Common myeloid progenitor, CD34-positive (primary cell): ENCODE measurements around the gene EMC1.
"Not testable (repeated sequence)": the region's sequence is repeated elsewhere in the genome, so short reads cannot be mapped to it uniquely, and the experiment has no call there.

Experiments used
- CTCF ChIA-PET: fragments of 350-600 bp; sonication (Branson Sonifier 250); formaldehyde crosslinking; loops from one replicate; lab custom pipeline; 2021; ENCODE audit warnings: antibody characterized with exemption; lab: Charles Lee
- POLR2A ChIA-PET: fragments of 350-600 bp; sonication (Branson Sonifier 250); formaldehyde crosslinking; loops from one replicate; lab custom pipeline; 2021; ENCODE audit warnings: antibody characterized with exemption; lab: Charles Lee
- DNase-seq, 3 donors: peaks; one replicate each; pipeline versions ENCODE4 v3.0.0 to v3.0.0-alpha.2; 2013
- H3K27ac ChIP-seq, 2 experiments: 1 replicate in 1 of 2; 2 replicates in 1 of 2; pipeline ENCODE4 v1.7.0; 2013; ENCODE audit warnings: inconsistent platforms in 2 of 2, low read length in 2 of 2, mild to moderate bottlenecking in 2 of 2, low read depth in 1 of 2, moderate library complexity in 1 of 2; ENCODE audit not compliant: severe bottlenecking in 2 of 2, insufficient read depth in 1 of 2, poor library complexity in 1 of 2
- H3K27me3 ChIP-seq, 5 experiments: replicated peaks in 2 of 5; 1 replicate in 3 of 5; 2 replicates in 2 of 5; pipeline versions ENCODE4 v1.6.1 to v1.7.0; 2013; ENCODE audit warnings: low read length in 4 of 5, mild to moderate bottlenecking in 2 of 5, moderate library complexity in 2 of 5, inconsistent platforms in 1 of 5; ENCODE audit not compliant: insufficient read depth in 5 of 5, control insufficient read depth in 4 of 5
- H3K36me3 ChIP-seq, 4 experiments: 1 replicate in 2 of 4; 2 replicates in 2 of 4; pipeline versions ENCODE4 v1.6.1 to v1.7.0; 2013; ENCODE audit warnings: low read length in 3 of 4, control low read depth in 1 of 4, mild to moderate bottlenecking in 1 of 4; ENCODE audit not compliant: control insufficient read depth in 4 of 4, insufficient read depth in 4 of 4
- H3K4me1 ChIP-seq, 4 experiments: 1 replicate in 3 of 4; 2 replicates in 1 of 4; pipeline versions ENCODE4 v1.6.1 to v1.7.1; 2013; ENCODE audit warnings: low read length in 3 of 4, mild to moderate bottlenecking in 3 of 4, control low read depth in 1 of 4, inconsistent platforms in 1 of 4, moderate library complexity in 1 of 4; ENCODE audit not compliant: control insufficient read depth in 4 of 4, insufficient read depth in 4 of 4; ENCODE audit errors: control extremely low read depth in 1 of 4
- H3K4me3 ChIP-seq, 7 experiments: 1 replicate in 4 of 7; 2 replicates in 3 of 7; pipeline versions ENCODE4 v1.5.1 to v1.7.0; 2013; ENCODE audit warnings: mild to moderate bottlenecking in 7 of 7, low read length in 6 of 7, moderate library complexity in 6 of 7, inconsistent platforms in 2 of 7, low read depth in 2 of 7, control low read depth in 1 of 7; ENCODE audit not compliant: insufficient read depth in 4 of 7, control insufficient read depth in 1 of 7; ENCODE audit errors: extremely low read depth in 1 of 7
- H3K9me3 ChIP-seq, 5 experiments: 1 replicate in 4 of 5; 2 replicates in 1 of 5; pipeline versions ENCODE4 v1.6.1 to v1.7.1; 2013; ENCODE audit warnings: low read length in 4 of 5, mild to moderate bottlenecking in 2 of 5, inconsistent platforms in 1 of 5, low read depth in 1 of 5, moderate library complexity in 1 of 5; ENCODE audit not compliant: control insufficient read depth in 4 of 5, insufficient read depth in 2 of 5; ENCODE audit errors: control extremely low read depth in 1 of 5
- WGBS: methylation state at CpG from one replicate; pipeline ENCODE4 v1.1.5; 2013; ENCODE audit not compliant: insufficient coverage; 5-methylcytosine and 5-hydroxymethylcytosine counted together

EMC1 gene

GRCh38 chr1:19220991-19221390 is 30.3 kb downstream of the EMC1 start:
- no peaks in the 10 kb centered on the region for H3K4me1 ChIP-seq
- H3K9me3 ChIP-seq, result no peaks in the 10 kb centered on the region
- DNase-seq, result no peak
- peaks cover 32 to 87% (median 73%) of the 10 kb centered on the region in 4 experiments for H3K36me3 ChIP-seq
- ChIA-PET CTCF (interaction anchor here (1.9 to 2.2 kb wide), 2 partner anchors 20 to 27 kb away, joined by 5 to 6 read pairs; no protein-coding TSS in a partner anchor), POLR2A (interaction anchor here (0.6 kb wide), 1 partner anchor 13 kb away, joined by 3 read pairs; no protein-coding TSS in a partner anchor)
- WGBS, result 89% methylated on average over 7 of the region's 7 CpGs
- no peak overlapping the region for H3K27ac ChIP-seq
- H3K27me3 ChIP-seq, result no peaks in the 10 kb centered on the region
- H3K4me3 ChIP-seq, result no peak overlapping the region

- WGBS, result 97% methylated on average over 7 of the region's 8 CpGs
- H3K36me3 ChIP-seq, result peaks cover 34 to 83% (median 71%) of the 10 kb centered on the region in 4 experiments
Observed at GRCh38 chr1:19220080-19220846, 31.1 kb downstream of the EMC1 start.

GRCh38 chr1:19219451-19219850 is 31.9 kb downstream of the EMC1 start:
- ChIA-PET CTCF (interaction anchor here (0.8 to 2.2 kb wide), 5 partner anchors 9 to 40 kb away, joined by 3 to 8 read pairs (median 5); partner anchors contain the start of gene UBR4), POLR2A (no interaction called here)
- H3K4me1 ChIP-seq, result peaks cover 0 to 3% (median 1%) of the 10 kb centered on the region in 4 experiments
- no peaks in the 10 kb centered on the region for H3K27me3 ChIP-seq
- H3K9me3 ChIP-seq, result no peaks in the 10 kb centered on the region
- H3K4me3 ChIP-seq, result no peak overlapping the region
- DNase-seq, result no peak
- WGBS, result 98% methylated on average over 7 of the region's 7 CpGs
- H3K36me3 ChIP-seq, result peaks cover 30 to 84% (median 65%) of the 10 kb centered on the region in 4 experiments
- no peak overlapping the region for H3K27ac ChIP-seq

More at GRCh38 chr1:19220080-19220846, 31.1 kb downstream of the EMC1 start:
- H3K27me3 ChIP-seq, result no peaks in the 10 kb centered on the region
- no peak overlapping the region for H3K4me3 ChIP-seq
- H3K9me3 ChIP-seq, result no peaks in the 10 kb centered on the region
- H3K4me1 ChIP-seq, result peaks cover 0 to 2% (median 0%) of the 10 kb centered on the region in 4 experiments
- ChIA-PET CTCF (interaction anchor here (0.8 to 2.2 kb wide), 6 partner anchors 10 to 41 kb away, joined by 3 to 8 read pairs (median 4); partner anchors contain the start of gene UBR4), POLR2A (interaction anchor here (0.6 kb wide), 1 partner anchor 12 kb away, joined by 3 read pairs; no protein-coding TSS in a partner anchor)
- H3K27ac ChIP-seq, result no peak overlapping the region
- DNase-seq, result no peak

- peaks cover 3 to 14% (median 9%) of the 10 kb centered on the region in 4 experiments for H3K4me1 ChIP-seq
- H3K27ac ChIP-seq, H3K27me3 ChIP-seq, DNase-seq, H3K9me3 ChIP-seq, POLR2A ChIA-PET, H3K4me3 ChIP-seq: not testable (repeated sequence)
- 100% methylated on average over 3 of the region's 4 CpGs for WGBS
- H3K36me3 ChIP-seq, result peaks cover 29 to 78% (median 45%) of the 10 kb centered on the region in 4 experiments
- CTCF ChIA-PET, result interaction anchor here (0.8 to 1.8 kb wide), 4 partner anchors 24 to 76 kb away, joined by 3 to 7 read pairs (median 3); no protein-coding TSS in a partner anchor
Observed at GRCh38 chr1:19216585-19216984, 34.7 kb downstream of the EMC1 start.

- DNase-seq, result no peak
- H3K9me3 ChIP-seq, result no peaks in the 10 kb centered on the region
- H3K4me3 ChIP-seq, result no peak overlapping the region
- ChIA-PET CTCF (no interaction called here), POLR2A (no interaction called here)
- H3K27me3 ChIP-seq, result no peaks in the 10 kb centered on the region
- peaks cover 12 to 47% (median 21%) of the 10 kb centered on the region in 4 experiments for H3K36me3 ChIP-seq
- no CpG with 5 or more reads among the region's 1 CpG for WGBS
- H3K4me1 ChIP-seq, result peaks cover 20 to 36% (median 25%) of the 10 kb centered on the region in 4 experiments
- H3K27ac ChIP-seq, result no peak overlapping the region
Observed at GRCh38 chr1:19213580-19213979, 37.7 kb downstream of the EMC1 start.

- Histone ChIP-seq H3K4me1 (peaks cover 23 to 49% (median 33%) of the 10 kb centered on the region in 4 experiments), H3K36me3 (peaks cover 6 to 34% (median 17%) of the 10 kb centered on the region in 4 experiments), H3K4me3 (peak overlapping the region in 2 of 7 experiments; percentile 13 to 91), H3K27ac (peak overlapping the region in 1 of 2 experiments; percentile 98), H3K9me3 (no peaks in the 10 kb centered on the region), H3K27me3 (no peaks in the 10 kb centered on the region)
- ChIA-PET CTCF (interaction anchor here (1.0 to 1.5 kb wide), 3 partner anchors 27 to 36 kb away, joined by 3 read pairs; no protein-coding TSS in a partner anchor), POLR2A (interaction anchor here (3.4 kb wide), 1 partner anchor 33 kb away, joined by 15 read pairs; no protein-coding TSS in a partner anchor)
- DNase-seq, result no peak
Observed at GRCh38 chr1:19212167-19212566, 39.2 kb downstream of the EMC1 start.
